Thymus (tissue), 11 donors: ENCODE measurements around the gene TSNAX. TPM values are rescaled to one million over a fixed set of nuclear protein-coding genes. Genes with fewer than 3 reads are reported as not detected.
"Not testable (repeated sequence)": the region's sequence is repeated elsewhere in the genome, so short reads cannot be mapped to it uniquely, and the experiment has no call there.

Source experiments
- DNase-seq, 9 donors: peaks; one replicate each; pipeline ENCODE4 v3.0.0-alpha.2; 2013; ENCODE audit warnings: low spot score in 9 of 9, low read depth in 6 of 9, missing footprints in 1 of 9
- H3K27ac ChIP-seq, 2 donors: one replicate each; pipeline ENCODE4 v1.5.1; 2013; ENCODE audit warnings: control low read depth in 1 of 2, low read depth in 1 of 2, low read length in 1 of 2, mild to moderate bottlenecking in 1 of 2, moderate library complexity in 1 of 2
- H3K27me3 ChIP-seq, 2 donors: one replicate each; pipeline ENCODE4 v1.5.1; 2013; ENCODE audit warnings: low read length in 1 of 2; ENCODE audit not compliant: control insufficient read depth in 2 of 2, insufficient read depth in 1 of 2
- H3K36me3 ChIP-seq, 2 donors: one replicate each; pipeline ENCODE4 v1.5.1; 2013; ENCODE audit warnings: low read length in 1 of 2, mild to moderate bottlenecking in 1 of 2, moderate library complexity in 1 of 2; ENCODE audit not compliant: control insufficient read depth in 2 of 2, insufficient read depth in 2 of 2
- H3K4me1 ChIP-seq, 2 donors: one replicate each; pipeline ENCODE4 v1.5.1; 2013; ENCODE audit warnings: low read length in 2 of 2; ENCODE audit not compliant: control insufficient read depth in 2 of 2, insufficient read depth in 2 of 2
- H3K4me3 ChIP-seq, 2 donors: one replicate each; pipeline ENCODE4 v1.5.1; 2013; ENCODE audit warnings: low read length in 2 of 2, control low read depth in 1 of 2, mild to moderate bottlenecking in 1 of 2
- H3K9me3 ChIP-seq, 2 donors: one replicate each; pipeline ENCODE4 v1.5.1; 2013; ENCODE audit warnings: low read length in 1 of 2, mild to moderate bottlenecking in 1 of 2; ENCODE audit not compliant: control insufficient read depth in 2 of 2, insufficient read depth in 1 of 2
- WGBS: extraction: QIAGEN DNeasy Blood & Tissue Kit; methylation state at CpG from one replicate; pipeline ENCODE4 v1.1.7; 2013; 5-methylcytosine and 5-hydroxymethylcytosine counted together
- polyA plus RNA-seq: library from polyadenylated mRNA; stranded (reverse); fragments of 200-250 nt; gene quantifications from one replicate; pipeline ENCODE4 v1.2.3, GENCODE V29; 2013
- total RNA-seq: library from RNA; stranded (reverse); fragments of 120-200 nt; gene quantifications from one replicate; pipeline ENCODE4 v1.2.4, GENCODE V29; 2013
- donor health status: healthy.

TSNAX gene
- total and polyA plus RNA-seq, 2 donors: 36.4 to 36.9 TPM

GRCh38 chr1:231493421-231494185 is 34.9 kb upstream of the TSNAX start:
- DNase-seq: no peak
- no peak overlapping the region for H3K27ac ChIP-seq
- peaks cover 0 to under 1% of the 10 kb centered on the region in 2 donors for H3K9me3 ChIP-seq
- no peak overlapping the region for H3K4me3 ChIP-seq
- WGBS: 34% methylated on average over 6 of the region's 6 CpGs
- no peaks in the 10 kb centered on the region for H3K36me3 ChIP-seq
- peaks cover 0 to 3% of the 10 kb centered on the region in 2 donors for H3K27me3 ChIP-seq
- no peaks in the 10 kb centered on the region for H3K4me1 ChIP-seq

- H3K9me3 ChIP-seq: peaks cover 1 to 10% of the 10 kb centered on the region in 2 donors
- peaks cover 0 to 3% of the 10 kb centered on the region in 2 donors for H3K27me3 ChIP-seq
- H3K4me1 ChIP-seq: no peaks in the 10 kb centered on the region
- no peak overlapping the region for H3K27ac ChIP-seq
- DNase-seq: no peak
- no peaks in the 10 kb centered on the region for H3K36me3 ChIP-seq
- no peak overlapping the region for H3K4me3 ChIP-seq
- 66% methylated on average over 1 of the region's 1 CpG for WGBS
Measured at GRCh38 chr1:231494439-231495110, 33.9 kb upstream of the TSNAX start.

GRCh38 chr1:231497629-231498152 is 30.8 kb upstream of the TSNAX start:
- no peaks in the 10 kb centered on the region for H3K36me3 ChIP-seq
- H3K4me1 ChIP-seq: no peaks in the 10 kb centered on the region
- WGBS: 97% methylated on average over 2 of the region's 2 CpGs
- no peak overlapping the region for H3K4me3 ChIP-seq
- peaks cover 1 to 15% of the 10 kb centered on the region in 2 donors for H3K9me3 ChIP-seq
- no peak for DNase-seq
- H3K27ac ChIP-seq: no peak overlapping the region
- H3K27me3 ChIP-seq: no peaks in the 10 kb centered on the region

GRCh38 chr1:231499148-231499763 is 29.2 kb upstream of the TSNAX start:
- no peak for DNase-seq
- peaks cover 1 to 15% of the 10 kb centered on the region in 2 donors for H3K9me3 ChIP-seq
- no peak overlapping the region for H3K4me3 ChIP-seq
- H3K27me3 ChIP-seq: no peaks in the 10 kb centered on the region
- no peak overlapping the region for H3K27ac ChIP-seq
- H3K36me3 ChIP-seq: no peaks in the 10 kb centered on the region
- no peaks in the 10 kb centered on the region for H3K4me1 ChIP-seq
- 81% methylated on average over 3 of the region's 3 CpGs for WGBS

- H3K36me3 ChIP-seq: no peaks in the 10 kb centered on the region
- DNase-seq: no peak
- H3K4me1 ChIP-seq: no peaks in the 10 kb centered on the region
- 75% methylated on average over 2 of the region's 2 CpGs for WGBS
- no peak overlapping the region for H3K4me3 ChIP-seq
- no peaks in the 10 kb centered on the region for H3K27me3 ChIP-seq
- no peak overlapping the region for H3K27ac ChIP-seq
- H3K9me3 ChIP-seq: peaks cover 1 to 15% of the 10 kb centered on the region in 2 donors
Measured at GRCh38 chr1:231500666-231501065, 27.8 kb upstream of the TSNAX start.

- WGBS: 99% methylated on average over 1 of the region's 1 CpG
- H3K36me3 ChIP-seq: not testable (repeated sequence)
Measured at GRCh38 chr1:231503168-231503567, 25.3 kb upstream of the TSNAX start.

GRCh38 chr1:231507476-231508355 is 20.8 kb upstream of the TSNAX start:
- Histone ChIP-seq H3K4me1 (no peaks in the 10 kb centered on the region), H3K9me3 (no peaks in the 10 kb centered on the region), H3K4me3 (no peak overlapping the region), H3K27ac (no peak overlapping the region), H3K36me3 (no peaks in the 10 kb centered on the region), H3K27me3 (no peaks in the 10 kb centered on the region)
- 94% methylated on average over 9 of the region's 9 CpGs for WGBS
- DNase-seq: no peak

More at GRCh38 chr1:231503168-231503567, 25.3 kb upstream of the TSNAX start:
- H3K27ac ChIP-seq, DNase-seq, H3K4me3 ChIP-seq, H3K4me1 ChIP-seq, H3K27me3 ChIP-seq: not testable (repeated sequence)
- H3K9me3 ChIP-seq: peaks cover 1 to 15% of the 10 kb centered on the region in 2 donors

- H3K36me3 ChIP-seq: no peaks in the 10 kb centered on the region
- H3K4me3 ChIP-seq: no peak overlapping the region
- DNase-seq: no peak
- H3K27ac ChIP-seq: no peak overlapping the region
- H3K4me1 ChIP-seq: no peaks in the 10 kb centered on the region
- H3K9me3 ChIP-seq: no peaks in the 10 kb centered on the region
- no peaks in the 10 kb centered on the region for H3K27me3 ChIP-seq
- 93% methylated on average over 6 of the region's 6 CpGs for WGBS
Measured at GRCh38 chr1:231508497-231508896, 20.0 kb upstream of the TSNAX start.
